ENCODE data around the gene MLXIPL. TPM values are rescaled to one million over a fixed set of nuclear protein-coding genes. Genes with fewer than 3 reads are reported as not detected.
A peak's percentile ranks its signal among the peaks of the same experiment; 100 is the strongest.

MLXIPL gene
- total and polyA plus RNA-seq, 2 donors (not counting 3 experiments of a cell fraction or from before 2014, with no cell fraction given), result not detected

DNA sequence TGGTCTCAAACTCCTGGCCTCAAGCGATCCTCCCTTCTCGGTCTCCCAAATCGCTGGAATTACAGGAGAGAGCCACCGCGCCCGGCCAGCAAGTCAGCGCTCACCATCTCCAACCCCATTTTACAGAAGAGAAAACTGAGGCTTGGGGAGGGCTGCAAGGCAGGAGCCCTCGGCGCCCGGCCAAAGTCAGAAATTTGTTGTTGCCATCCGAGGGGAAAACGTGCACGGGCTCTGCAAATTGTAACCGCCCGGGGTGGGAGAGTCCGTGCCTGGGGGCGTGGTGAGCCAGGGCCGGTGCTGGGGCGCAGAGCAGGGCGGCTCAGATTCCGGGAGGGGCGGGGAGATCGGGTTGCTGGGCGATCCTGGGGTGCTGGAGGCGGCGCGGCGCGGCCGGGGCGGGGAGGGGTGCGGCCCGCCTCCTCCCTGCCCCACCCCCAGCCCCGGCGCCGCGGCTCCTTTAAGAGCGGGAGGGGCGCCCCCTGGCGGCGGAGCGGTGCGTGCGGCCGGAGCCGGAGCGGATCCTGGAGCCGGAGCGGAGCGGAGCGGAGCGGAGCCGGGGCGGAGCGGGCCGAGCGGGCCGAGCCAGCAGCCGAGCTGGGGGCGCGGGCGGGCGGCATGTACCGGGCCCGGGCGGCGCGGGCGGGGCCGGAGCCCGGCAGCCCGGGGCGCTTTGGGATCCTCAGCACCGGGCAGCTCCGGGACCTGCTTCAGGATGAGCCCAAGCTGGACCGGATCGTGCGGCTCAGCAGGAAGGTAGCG, 43.2 kb upstream of the MLXIPL start, which contains the start of gene VPS37D:
TSS of gene VPS37D (plus strand) at position 488 of the 759 bp plus-strand sequence. CDS start at position 616, 128 bp downstream.
- no peaks in the 10 kb centered on the region for H3K79me2 ChIP-seq (ENCODE audit: control insufficient read depth, insufficient read depth, low read length)
- peak; percentile 73 for FAIRE-seq
- H3K36me3 ChIP-seq (ENCODE audit: control insufficient read depth in 2 of 2, extremely low read depth in 1 of 2, insufficient read depth in 2 of 2, low read length in 2 of 2), result no peaks in the 10 kb centered on the region
- ChIA-PET CTCF (interaction anchor here (0.7 to 4.8 kb wide), 18 partner anchors 9 to 183 kb away, joined by 3 to 57 read pairs (median 4); no protein-coding TSS in a partner anchor), POLR2A (no interaction called here)
- H3K9me3 ChIP-seq (replicated peaks; ENCODE audit: control insufficient read depth, insufficient read depth, low read length), result no peaks in the 10 kb centered on the region
- TF ChIP-seq POLR2A (IDR thresholded peaks at IDR 0.05; ENCODE audit: low read depth, low read length) (no peak), GATA2 (IDR thresholded peaks at IDR 0.05; ENCODE audit: insufficient read depth, insufficient read length, low read depth, low read length) (no peak), POLR2AphosphoS5 (IDR thresholded peaks at IDR 0.05; ENCODE audit: insufficient read depth, low read depth, low read length) (peak; percentile 54), EZH2 (IDR thresholded peaks at IDR 0.05; ENCODE audit: borderline replicate concordance, low read depth, low read length, severe bottlenecking) (no peak), FOS (IDR thresholded peaks at IDR 0.05; ENCODE audit: borderline replicate concordance, insufficient read depth, low read length) (no peak), MAX (IDR thresholded peaks at IDR 0.05; ENCODE audit: insufficient read depth, insufficient read length) (no peak), CTCF (IDR thresholded peaks at IDR 0.05; ENCODE audit: extremely low read depth in 1 of 2, insufficient read depth in 1 of 2, low read depth in 1 of 2, low read length in 2 of 2) (peak; percentile 79 to 80)
- H3K4me1 ChIP-seq (ENCODE audit: control insufficient read depth, extremely low read depth, insufficient read depth, low read length), result peaks cover 3% of the 10 kb centered on the region
- BruUV-seq (replicated peaks), result no TSS peak
- H4K20me1 ChIP-seq (replicated peaks; ENCODE audit: control insufficient read depth, extremely low read depth, insufficient read depth, low read length), result no peaks in the 10 kb centered on the region
- H3K4me2 ChIP-seq (ENCODE audit: insufficient read depth, low read length), result peak within 1 kb of the TSS; percentile 49
- DNase-seq (ENCODE audit: low read depth, low spot score), result peak; percentile 74
- H3K4me3 ChIP-seq (replicated peaks in 1 of 3; ENCODE audit: insufficient read depth in 1 of 3, low read depth in 1 of 3, low read length in 3 of 3), result peak within 1 kb of the TSS; percentile 35 to 67 (median 56)
- dilution Hi-C loops (cut with MboI; ENCODE audit: extremely low pct_ligation_motif_present, low sequenced_read_pairs) (no loop called here), intact Hi-C loops (cut with micrococcal nuclease) (loop anchor here (1.0 to 5.0 kb wide), 3 partner anchors 40 to 60 kb away; no protein-coding TSS in a partner anchor)
- peak within 1 kb of the TSS; percentile 55 for H3K9ac ChIP-seq (replicated peaks; ENCODE audit: extremely low read depth, insufficient read depth, low read length)
- no peaks in the 10 kb centered on the region for H3K9me1 ChIP-seq (replicated peaks; ENCODE audit: control insufficient read depth, extremely low read depth, insufficient read depth, low read length)
- peaks cover 0 to 3% of the 10 kb centered on the region in 2 experiments for H3K27me3 ChIP-seq (ENCODE audit: control insufficient read depth in 2 of 2, insufficient read depth in 2 of 2, low read length in 2 of 2)
- no peak within 1 kb of the TSS for H3K27ac ChIP-seq (ENCODE audit: insufficient read depth, low read depth, low read length)
- peak within 1 kb of the TSS; percentile 84 for H2AFZ ChIP-seq (ENCODE audit: low read depth, low read length)

Measured in endothelial cell of umbilical vein (primary cell).